Measurements from ENCODE around the gene ZNF862. TPM values are rescaled to one million over a fixed set of nuclear protein-coding genes. Genes with fewer than 3 reads are reported as not detected.

Gene ZNF862
- total RNA-seq, 4 donors from 2014 or later, result 18.4 to 61.1 (median 22.1) TPM

DNA sequence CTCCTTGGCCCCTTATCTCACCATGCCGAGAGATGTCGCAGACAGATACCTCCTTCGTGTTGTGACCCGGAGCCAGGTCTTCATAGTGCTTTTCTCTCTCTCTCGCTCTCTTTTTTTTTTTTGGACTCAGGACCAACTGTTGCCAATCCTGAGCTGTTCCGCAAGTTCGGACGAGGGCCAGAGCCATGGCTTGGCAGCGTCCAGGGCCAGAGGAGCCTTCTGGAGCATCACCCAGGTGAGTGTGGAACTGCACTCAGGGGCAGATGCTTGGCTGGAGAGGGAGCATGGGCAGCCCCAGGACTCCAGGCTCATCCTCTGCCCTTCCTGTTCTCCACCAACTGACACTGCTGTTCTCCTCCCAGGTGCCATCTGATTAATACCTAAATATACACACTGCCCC lies 7.8 kb downstream of the ZNF862 start:
- Histone ChIP-seq H3K9me3 (no peaks in the 10 kb centered on the region), H3K36me3 (peaks cover 46% of the 10 kb centered on the region), H3K27me3 (no peaks in the 10 kb centered on the region), H3K27ac (no peak overlapping the region), H3K4me1 (no peaks in the 10 kb centered on the region), H3K4me3 (no peak overlapping the region)
- 81% methylated on average over 9 of the region's 9 CpGs for WGBS
- TF ChIP-seq CTCF (IDR thresholded peaks at IDR 0.05) (no peak), POLR2AphosphoS5 (IDR thresholded peaks at IDR 0.05) (no peak), EP300 (IDR thresholded peaks at IDR 0.05) (no peak), POLR2A (IDR thresholded peaks at IDR 0.05) (no peak)
- peak in 1 of 2 donors; percentile 46 for DNase-seq (ENCODE audit: low spot score in 2 of 2)

GRCh38 chr7:149846436-149847046 lies 8.4 kb downstream of the ZNF862 start:
- Histone ChIP-seq H3K36me3 (peaks cover 46% of the 10 kb centered on the region), H3K4me3 (no peak overlapping the region), H3K9me3 (no peaks in the 10 kb centered on the region), H3K27ac (no peak overlapping the region), H3K4me1 (no peaks in the 10 kb centered on the region), H3K27me3 (no peaks in the 10 kb centered on the region)
- no peak for DNase-seq (ENCODE audit: low spot score in 2 of 2)
- WGBS, result 96% methylated on average over 3 of the region's 3 CpGs
- no peak for TF ChIP-seq EP300 (IDR thresholded peaks at IDR 0.05)
- TF ChIP-seq POLR2A (IDR thresholded peaks at IDR 0.05), result no peak
- no peak for TF ChIP-seq CTCF (IDR thresholded peaks at IDR 0.05)
- no peak for TF ChIP-seq POLR2AphosphoS5 (IDR thresholded peaks at IDR 0.05)

GRCh38 chr7:149849174-149849573 lies 11.0 kb downstream of the ZNF862 start:
- H3K27ac ChIP-seq, result no peak overlapping the region

DNA sequence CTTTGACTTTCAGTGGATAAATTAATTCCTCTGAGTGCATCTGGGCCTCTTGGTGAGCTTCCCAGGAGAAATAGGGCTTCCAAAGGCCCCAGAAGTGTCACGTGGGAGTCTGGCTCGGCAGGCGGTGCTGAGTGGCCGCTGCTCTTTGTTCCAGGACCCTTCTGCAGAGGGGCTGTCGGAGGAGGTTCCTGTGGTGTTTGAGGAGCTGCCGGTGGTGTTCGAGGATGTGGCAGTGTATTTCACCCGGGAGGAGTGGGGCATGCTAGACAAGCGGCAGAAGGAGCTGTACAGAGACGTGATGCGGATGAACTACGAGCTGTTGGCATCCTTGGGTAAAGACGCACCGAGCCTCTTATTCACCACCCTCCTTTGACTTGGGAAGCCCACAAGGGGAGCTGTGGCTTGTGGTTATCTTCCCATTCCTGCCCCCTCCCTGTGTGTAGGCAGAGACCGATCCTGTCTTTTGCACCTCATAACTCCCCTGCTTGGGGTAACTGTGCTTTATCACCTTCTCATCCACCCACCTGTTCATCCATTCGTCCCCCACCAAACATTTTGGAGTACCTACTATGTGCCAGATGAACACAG lies 11.9 kb downstream of the ZNF862 start:
- Histone ChIP-seq H3K36me3 (peaks cover 50% of the 10 kb centered on the region), H3K27me3 (no peaks in the 10 kb centered on the region), H3K4me3 (no peak overlapping the region), H3K9me3 (no peaks in the 10 kb centered on the region), H3K4me1 (peaks cover 9% of the 10 kb centered on the region), H3K27ac (no peak overlapping the region)
- TF ChIP-seq CTCF (IDR thresholded peaks at IDR 0.05) (no peak), EP300 (IDR thresholded peaks at IDR 0.05) (no peak), POLR2A (IDR thresholded peaks at IDR 0.05) (no peak), POLR2AphosphoS5 (IDR thresholded peaks at IDR 0.05) (no peak)
- 90% methylated on average over 16 of the region's 16 CpGs for WGBS
- peak in 1 of 2 donors; percentile 35 for DNase-seq (ENCODE audit: low spot score in 2 of 2)

More at GRCh38 chr7:149849174-149849573, 11.0 kb downstream of the ZNF862 start:
- 93% methylated on average over 6 of the region's 6 CpGs for WGBS
- H3K27me3 ChIP-seq, result no peaks in the 10 kb centered on the region
- DNase-seq (ENCODE audit: low spot score in 2 of 2), result no peak
- H3K36me3 ChIP-seq, result peaks cover 50% of the 10 kb centered on the region
- no peak overlapping the region for H3K4me3 ChIP-seq
- H3K9me3 ChIP-seq, result no peaks in the 10 kb centered on the region
- TF ChIP-seq EP300 (IDR thresholded peaks at IDR 0.05), result no peak
- no peak for TF ChIP-seq POLR2A (IDR thresholded peaks at IDR 0.05)
- TF ChIP-seq POLR2AphosphoS5 (IDR thresholded peaks at IDR 0.05), result no peak
- TF ChIP-seq CTCF (IDR thresholded peaks at IDR 0.05), result no peak
- H3K4me1 ChIP-seq, result peaks cover under 1% of the 10 kb centered on the region

GRCh38 chr7:149850716-149851115 lies 12.5 kb downstream of the ZNF862 start:
- no peak for TF ChIP-seq POLR2A (IDR thresholded peaks at IDR 0.05)
- TF ChIP-seq POLR2AphosphoS5 (IDR thresholded peaks at IDR 0.05), result no peak
- TF ChIP-seq CTCF (IDR thresholded peaks at IDR 0.05), result no peak
- no peak for TF ChIP-seq EP300 (IDR thresholded peaks at IDR 0.05)
- no peaks in the 10 kb centered on the region for H3K9me3 ChIP-seq
- H3K4me1 ChIP-seq, result peaks cover 12% of the 10 kb centered on the region
- no peak for DNase-seq (ENCODE audit: low spot score in 2 of 2)
- H3K27ac ChIP-seq, result no peak overlapping the region
- 65% methylated on average over 4 of the region's 4 CpGs for WGBS
- H3K4me3 ChIP-seq, result no peak overlapping the region
- no peaks in the 10 kb centered on the region for H3K27me3 ChIP-seq
- peaks cover 47% of the 10 kb centered on the region for H3K36me3 ChIP-seq
